Omental fat pad (tissue), 4 donors: ENCODE results near the gene MRPL55. TPM values are rescaled to one million over a fixed set of nuclear protein-coding genes. Genes with fewer than 3 reads are reported as not detected.

ENCODE experiments used
- ATAC-seq: fragments of 150-250 bp; one replicate; pipeline ENCODE4 v1.9.1; 2016; ENCODE audit warnings: mild to moderate bottlenecking, moderate library complexity; ENCODE audit not compliant: low FRiP score
- DNase-seq: peaks from one replicate; pipeline ENCODE4 v3.0.0-alpha.2; 2019; ENCODE audit warnings: low spot score
- CTCF ChIP-seq, 3 donors: fragments of 450-650 bp; IDR thresholded peaks; one replicate each; pipeline ENCODE4 v1.5.1; 2016 to 2017; ENCODE audit warnings: antibody characterized with exemption in 3 of 3, mild to moderate bottlenecking in 3 of 3, moderate library complexity in 2 of 3
- total RNA-seq, 4 donors: library from RNA; depleted of rRNA; stranded (reverse); fragments of >200 nt; gene quantifications; one replicate each; pipeline ENCODE4 v1.1.0, GENCODE V29; 2016

Gene MRPL55
- total RNA-seq, 4 donors from 2014 or later = 47.1 to 95.5 (median 71.7) TPM

- no peak for TF ChIP-seq CTCF (IDR thresholded peaks at IDR 0.05)
- DNase-seq = no peak
- ATAC-seq = peak; percentile 1
These were observed 392 bp downstream of the MRPL55 start for GRCh38 chr1:228108742-228109072.

DNA sequence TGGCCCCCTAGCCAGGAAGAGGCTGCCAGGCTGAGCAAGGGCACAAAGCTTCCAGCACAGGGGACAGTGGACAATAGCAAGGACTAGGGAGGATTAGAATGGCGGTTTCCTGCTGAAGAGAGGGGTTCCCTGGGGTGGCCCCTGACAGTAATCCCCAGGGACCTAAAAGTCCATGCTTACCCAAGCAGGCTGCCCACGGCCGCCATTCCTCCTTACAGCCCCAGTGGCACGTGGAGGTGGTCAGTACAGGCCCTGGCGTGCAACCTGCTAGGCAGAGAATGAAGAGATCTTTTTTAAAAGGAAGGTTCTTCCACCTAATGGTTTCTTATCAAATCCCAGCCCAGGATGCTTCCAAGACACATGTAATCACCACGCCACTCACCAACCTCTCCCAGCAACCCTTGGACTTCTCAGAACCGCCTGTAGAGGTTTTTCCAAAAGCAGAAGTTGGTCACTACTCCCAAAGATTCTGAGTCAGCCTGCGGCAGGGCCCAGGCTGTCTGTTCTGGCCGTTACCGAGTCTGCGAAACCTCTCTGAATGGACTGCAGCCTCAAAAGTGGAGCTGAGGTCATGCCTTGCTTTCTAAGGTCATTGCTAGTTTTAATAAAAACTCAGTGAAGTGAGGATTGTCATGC is 926 bp downstream of the MRPL55 start:
- ATAC-seq (no peak), DNase-seq (no peak)
- no peak for TF ChIP-seq CTCF (IDR thresholded peaks at IDR 0.05)

- ATAC-seq (no peak), DNase-seq (no peak)
- TF ChIP-seq CTCF (IDR thresholded peaks at IDR 0.05) = no peak
These were observed 1.5 kb downstream of the MRPL55 start for GRCh38 chr1:228107636-228108035.

DNA sequence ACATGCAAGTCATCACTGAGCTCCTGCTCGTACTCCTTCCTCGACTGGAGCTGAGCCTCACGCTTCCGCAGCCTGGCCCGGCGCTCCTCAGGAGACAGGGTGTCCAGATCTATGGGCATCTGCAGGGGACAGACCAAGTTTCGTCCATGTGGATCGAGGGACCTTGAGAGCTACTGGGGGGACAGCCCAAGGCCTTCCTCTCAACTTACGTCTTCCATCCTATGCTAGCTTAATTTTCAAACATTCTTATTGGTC is 2.4 kb downstream of the MRPL55 start:
- TF ChIP-seq CTCF (IDR thresholded peaks at IDR 0.05) = no peak
- no peak for ATAC-seq
- DNase-seq = no peak

- no peak for TF ChIP-seq CTCF (IDR thresholded peaks at IDR 0.05)
- no peak for DNase-seq
These were observed 2.9 kb downstream of the MRPL55 start for GRCh38 chr1:228105996-228106799.

GRCh38 chr1:228105270-228105995 is 3.7 kb downstream of the MRPL55 start:
- DNase-seq = no peak
- no peak for ATAC-seq
- TF ChIP-seq CTCF (IDR thresholded peaks at IDR 0.05) = no peak

More at GRCh38 chr1:228105996-228106799, 2.9 kb downstream of the MRPL55 start:
- ATAC-seq = no peak
